GM12873 (cell line): ENCODE results near the gene INSYN2B.

Source experiments
- CTCF ChIP-seq: IDR thresholded peaks from 2 replicates; pipeline ENCODE4 v1.5.1; 2012; ENCODE audit warnings: low read depth, mild to moderate bottlenecking, moderate library complexity, low read length, control low read depth; ENCODE audit not compliant: insufficient read depth; ENCODE audit errors: missing control alignments

Gene INSYN2B

DNA sequence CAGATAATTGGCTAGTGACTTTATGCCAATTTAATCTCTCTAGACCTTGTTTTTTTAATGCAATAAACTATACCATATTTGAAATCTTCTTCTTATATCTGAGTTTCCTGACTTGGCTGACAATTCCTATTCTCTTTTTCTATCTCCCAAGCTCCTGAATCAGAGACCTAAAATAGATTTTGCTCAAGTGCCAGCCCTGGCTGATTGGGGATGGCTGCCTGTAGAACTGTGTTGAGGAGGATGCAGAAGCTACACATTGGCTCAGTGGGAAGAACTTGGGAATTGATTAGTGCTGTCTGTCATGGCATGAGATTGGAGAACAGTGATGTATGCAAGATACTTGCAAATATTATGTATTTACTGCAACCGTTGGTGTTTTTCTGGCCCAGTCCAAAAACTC is 132.8 kb downstream of the INSYN2B start:
- TF ChIP-seq CTCF, result no peak

DNA sequence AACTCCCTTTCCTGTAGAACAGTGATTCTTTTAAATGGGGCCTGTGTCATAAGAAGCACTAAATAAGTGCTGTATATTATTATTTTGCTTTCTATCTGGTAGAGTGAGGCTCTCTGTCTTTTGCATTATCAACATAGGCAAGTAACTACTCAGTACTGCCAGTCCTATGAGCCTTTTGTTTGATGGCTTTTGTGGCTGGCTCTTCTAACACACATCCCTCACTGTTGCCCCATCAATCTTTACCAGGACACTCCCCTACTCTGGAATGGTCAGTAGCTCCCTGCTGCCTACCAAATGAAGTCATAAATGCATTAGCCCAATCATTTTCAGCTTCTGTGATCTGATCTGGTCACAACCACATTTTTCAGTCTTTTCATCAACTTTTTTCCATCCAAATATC is 137.6 kb downstream of the INSYN2B start:
- no peak for TF ChIP-seq CTCF

GRCh38 chr5:169840405-169840804 is 139.9 kb downstream of the INSYN2B start:
- no peak for TF ChIP-seq CTCF

- TF ChIP-seq CTCF, result no peak
Measured at GRCh38 chr5:169838688-169839087, 141.6 kb downstream of the INSYN2B start.

DNA sequence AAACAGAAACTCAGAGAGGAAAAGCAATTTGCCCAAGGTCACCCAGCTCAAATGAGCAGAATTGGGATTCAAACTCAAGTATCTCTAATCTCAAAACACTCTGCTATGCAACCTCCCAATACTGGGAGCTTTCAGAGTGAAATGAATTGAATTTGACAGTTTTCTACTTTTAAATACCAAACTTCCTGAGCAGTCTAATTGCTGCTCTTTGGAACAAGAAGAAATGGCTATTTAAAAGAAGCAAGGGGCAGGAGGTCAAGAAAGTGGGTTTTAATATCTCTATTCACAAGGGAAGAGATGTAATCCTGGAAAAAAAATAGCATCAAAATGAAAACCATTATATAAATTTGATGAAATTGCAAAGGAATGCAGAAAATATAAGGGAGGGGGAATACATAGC is 142.6 kb downstream of the INSYN2B start:
- no peak for TF ChIP-seq CTCF

- no peak for TF ChIP-seq CTCF
Measured at GRCh38 chr5:169836835-169837536, 143.3 kb downstream of the INSYN2B start.

DNA sequence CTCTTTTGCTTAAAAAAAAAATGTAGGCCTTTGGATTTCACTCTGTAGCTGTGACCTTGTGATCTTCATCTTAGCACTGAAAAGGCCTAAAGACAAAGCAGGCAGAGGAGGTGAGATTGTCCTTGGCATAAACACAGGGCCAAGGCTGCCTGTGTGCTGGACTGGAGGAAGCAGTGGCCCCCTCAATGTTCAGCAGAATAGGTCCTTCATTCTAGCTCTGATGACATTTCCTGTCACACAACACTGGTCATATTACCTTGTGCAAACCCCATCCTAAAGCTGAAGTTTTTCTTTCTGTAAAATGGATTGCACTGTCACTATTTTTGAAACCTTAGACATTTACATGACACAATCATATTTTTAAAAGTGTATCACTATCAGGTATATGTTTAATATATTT is 147.4 kb downstream of the INSYN2B start:
- no peak for TF ChIP-seq CTCF
